NCI-H2196 (cell line): ENCODE data around the gene EEFSEC.

ENCODE experiments used
- DNase-seq: peaks from one replicate; lab custom pipeline; 2025; ENCODE audit not compliant: unreplicated experiment; lab: John Stamatoyannopoulos, UW

The EEFSEC gene

GRCh38 chr3:128182656-128183055, 29.4 kb downstream of the EEFSEC start:
- DNase-seq, result no peak

GRCh38 chr3:128185630-128186447, 32.6 kb downstream of the EEFSEC start:
- no peak for DNase-seq

- no peak for DNase-seq
Measured at GRCh38 chr3:128187495-128187894, 34.2 kb downstream of the EEFSEC start.

- DNase-seq, result no peak
Measured at GRCh38 chr3:128188326-128188725, 35.0 kb downstream of the EEFSEC start.

- DNase-seq, result no peak
Measured at GRCh38 chr3:128188956-128189355, 35.7 kb downstream of the EEFSEC start.

GRCh38 chr3:128190501-128190900, 37.2 kb downstream of the EEFSEC start:
- no peak for DNase-seq

- no peak for DNase-seq
Measured at GRCh38 chr3:128192131-128192530, 38.9 kb downstream of the EEFSEC start.

- DNase-seq, result no peak
Measured at GRCh38 chr3:128193168-128193567, 39.9 kb downstream of the EEFSEC start.

GRCh38 chr3:128194843-128195242, 41.6 kb downstream of the EEFSEC start:
- no peak for DNase-seq

GRCh38 chr3:128195369-128195768, 42.1 kb downstream of the EEFSEC start:
- DNase-seq, result no peak

- DNase-seq, result no peak
Measured at GRCh38 chr3:128195802-128196201, 42.5 kb downstream of the EEFSEC start.

GRCh38 chr3:128196647-128197046, 43.4 kb downstream of the EEFSEC start:
- DNase-seq, result no peak

- no peak for DNase-seq
Measured at GRCh38 chr3:128197855-128198254, 44.6 kb downstream of the EEFSEC start.

- no peak for DNase-seq
Measured at GRCh38 chr3:128198313-128198712, 45.0 kb downstream of the EEFSEC start.

GRCh38 chr3:128199110-128199509, 45.8 kb downstream of the EEFSEC start:
- no peak for DNase-seq

- no peak for DNase-seq
Measured at GRCh38 chr3:128201158-128201755, 48.0 kb downstream of the EEFSEC start.

- DNase-seq, result no peak
Measured at GRCh38 chr3:128203169-128203568, 49.9 kb downstream of the EEFSEC start.

GRCh38 chr3:128205558-128206145, 52.4 kb downstream of the EEFSEC start:
- no peak for DNase-seq

GRCh38 chr3:128207951-128208350, 54.7 kb downstream of the EEFSEC start:
- no peak for DNase-seq

GRCh38 chr3:128210711-128211110, 57.4 kb downstream of the EEFSEC start:
- no peak for DNase-seq

GRCh38 chr3:128214056-128214455, 60.8 kb downstream of the EEFSEC start:
- DNase-seq, result no peak

GRCh38 chr3:128215290-128215689, 62.0 kb downstream of the EEFSEC start:
- no peak for DNase-seq
